Measurements from ENCODE around the gene BCAS4.

The BCAS4 gene

GRCh38 chr20:50850721-50851286, 55.9 kb downstream of the BCAS4 start:
- FAIRE-seq (no peak), DNase-seq (ENCODE audit: insufficient read length, low spot score) (no peak)
- TF ChIP-seq POU2F2 (IDR thresholded peaks at IDR 0.05; ENCODE audit: low read depth, low read length) (no peak), SPI1 (IDR thresholded peaks at IDR 0.05; ENCODE audit: low read depth, low read length) (no peak), PAX5 (IDR thresholded peaks at IDR 0.05; ENCODE audit: insufficient read depth, low read length, severe bottlenecking) (no peak), POLR2AphosphoS5 (IDR thresholded peaks at IDR 0.05; ENCODE audit: low read depth, low read length) (no peak), TAF1 (IDR thresholded peaks at IDR 0.05; ENCODE audit: low read depth, low read length) (no peak), POLR2A (IDR thresholded peaks at IDR 0.05; ENCODE audit: low read depth, low read length) (no peak)

GRCh38 chr20:50852085-50852484, 57.2 kb downstream of the BCAS4 start:
- TF ChIP-seq POLR2A (IDR thresholded peaks at IDR 0.05; ENCODE audit: low read depth, low read length) (no peak), TAF1 (IDR thresholded peaks at IDR 0.05; ENCODE audit: low read depth, low read length) (no peak), PAX5 (IDR thresholded peaks at IDR 0.05; ENCODE audit: insufficient read depth, low read length, severe bottlenecking) (no peak), SPI1 (IDR thresholded peaks at IDR 0.05; ENCODE audit: low read depth, low read length) (no peak), POU2F2 (IDR thresholded peaks at IDR 0.05; ENCODE audit: low read depth, low read length) (no peak), POLR2AphosphoS5 (IDR thresholded peaks at IDR 0.05; ENCODE audit: low read depth, low read length) (no peak)
- DNase-seq (ENCODE audit: insufficient read length, low spot score), result no peak
- no peak for FAIRE-seq

- DNase-seq (ENCODE audit: insufficient read length, low spot score), result no peak
- no peak for FAIRE-seq
- no peak for TF ChIP-seq POLR2A (IDR thresholded peaks at IDR 0.05; ENCODE audit: low read depth, low read length)
- TF ChIP-seq POLR2AphosphoS5 (IDR thresholded peaks at IDR 0.05; ENCODE audit: low read depth, low read length), result no peak
- TF ChIP-seq TAF1 (IDR thresholded peaks at IDR 0.05; ENCODE audit: low read depth, low read length), result no peak
- no peak for TF ChIP-seq POU2F2 (IDR thresholded peaks at IDR 0.05; ENCODE audit: low read depth, low read length)
- TF ChIP-seq PAX5 (IDR thresholded peaks at IDR 0.05; ENCODE audit: insufficient read depth, low read length, severe bottlenecking), result no peak
- TF ChIP-seq SPI1 (IDR thresholded peaks at IDR 0.05; ENCODE audit: low read depth, low read length), result no peak
These were observed 59.8 kb downstream of the BCAS4 start for GRCh38 chr20:50854506-50855249.

- FAIRE-seq, result no peak
- no peak for TF ChIP-seq SPI1 (IDR thresholded peaks at IDR 0.05; ENCODE audit: low read depth, low read length)
- TF ChIP-seq TAF1 (IDR thresholded peaks at IDR 0.05; ENCODE audit: low read depth, low read length), result no peak
- TF ChIP-seq POLR2AphosphoS5 (IDR thresholded peaks at IDR 0.05; ENCODE audit: low read depth, low read length), result no peak
- no peak for TF ChIP-seq POLR2A (IDR thresholded peaks at IDR 0.05; ENCODE audit: low read depth, low read length)
- TF ChIP-seq PAX5 (IDR thresholded peaks at IDR 0.05; ENCODE audit: insufficient read depth, low read length, severe bottlenecking), result no peak
- TF ChIP-seq POU2F2 (IDR thresholded peaks at IDR 0.05; ENCODE audit: low read depth, low read length), result no peak
These were observed 60.9 kb downstream of the BCAS4 start for GRCh38 chr20:50855498-50856474.

GRCh38 chr20:50856475-50857041, 61.7 kb downstream of the BCAS4 start:
- DNase-seq (ENCODE audit: insufficient read length, low spot score), result no peak
- no peak for FAIRE-seq
- no peak for TF ChIP-seq POLR2AphosphoS5 (IDR thresholded peaks at IDR 0.05; ENCODE audit: low read depth, low read length)
- TF ChIP-seq TAF1 (IDR thresholded peaks at IDR 0.05; ENCODE audit: low read depth, low read length), result no peak
- no peak for TF ChIP-seq SPI1 (IDR thresholded peaks at IDR 0.05; ENCODE audit: low read depth, low read length)
- no peak for TF ChIP-seq POLR2A (IDR thresholded peaks at IDR 0.05; ENCODE audit: low read depth, low read length)
- no peak for TF ChIP-seq POU2F2 (IDR thresholded peaks at IDR 0.05; ENCODE audit: low read depth, low read length)
- no peak for TF ChIP-seq PAX5 (IDR thresholded peaks at IDR 0.05; ENCODE audit: insufficient read depth, low read length, severe bottlenecking)

More at GRCh38 chr20:50855498-50856474, 60.9 kb downstream of the BCAS4 start:
- no peak for DNase-seq (ENCODE audit: insufficient read length, low spot score)

GRCh38 chr20:50857348-50857747, 62.5 kb downstream of the BCAS4 start:
- no peak for TF ChIP-seq POLR2AphosphoS5 (IDR thresholded peaks at IDR 0.05; ENCODE audit: low read depth, low read length)
- no peak for TF ChIP-seq POU2F2 (IDR thresholded peaks at IDR 0.05; ENCODE audit: low read depth, low read length)
- TF ChIP-seq SPI1 (IDR thresholded peaks at IDR 0.05; ENCODE audit: low read depth, low read length), result no peak
- no peak for TF ChIP-seq PAX5 (IDR thresholded peaks at IDR 0.05; ENCODE audit: insufficient read depth, low read length, severe bottlenecking)
- TF ChIP-seq POLR2A (IDR thresholded peaks at IDR 0.05; ENCODE audit: low read depth, low read length), result no peak
- no peak for TF ChIP-seq TAF1 (IDR thresholded peaks at IDR 0.05; ENCODE audit: low read depth, low read length)
- no peak for DNase-seq (ENCODE audit: insufficient read length, low spot score)
- FAIRE-seq, result no peak

GRCh38 chr20:50858525-50858924, 63.7 kb downstream of the BCAS4 start:
- DNase-seq (ENCODE audit: insufficient read length, low spot score) (no peak), FAIRE-seq (no peak)
- TF ChIP-seq SPI1 (IDR thresholded peaks at IDR 0.05; ENCODE audit: low read depth, low read length), result no peak
- TF ChIP-seq POU2F2 (IDR thresholded peaks at IDR 0.05; ENCODE audit: low read depth, low read length), result no peak
- TF ChIP-seq POLR2AphosphoS5 (IDR thresholded peaks at IDR 0.05; ENCODE audit: low read depth, low read length), result no peak
- no peak for TF ChIP-seq TAF1 (IDR thresholded peaks at IDR 0.05; ENCODE audit: low read depth, low read length)
- TF ChIP-seq POLR2A (IDR thresholded peaks at IDR 0.05; ENCODE audit: low read depth, low read length), result no peak
- TF ChIP-seq PAX5 (IDR thresholded peaks at IDR 0.05; ENCODE audit: insufficient read depth, low read length, severe bottlenecking), result no peak

- TF ChIP-seq SPI1 (IDR thresholded peaks at IDR 0.05; ENCODE audit: low read depth, low read length) (no peak), PAX5 (IDR thresholded peaks at IDR 0.05; ENCODE audit: insufficient read depth, low read length, severe bottlenecking) (no peak), TAF1 (IDR thresholded peaks at IDR 0.05; ENCODE audit: low read depth, low read length) (no peak), POLR2A (IDR thresholded peaks at IDR 0.05; ENCODE audit: low read depth, low read length) (no peak), POU2F2 (IDR thresholded peaks at IDR 0.05; ENCODE audit: low read depth, low read length) (no peak), POLR2AphosphoS5 (IDR thresholded peaks at IDR 0.05; ENCODE audit: low read depth, low read length) (no peak)
- no peak for FAIRE-seq
These were observed 64.3 kb downstream of the BCAS4 start for GRCh38 chr20:50859161-50859560.

More at GRCh38 chr20:50859161-50859560, 64.3 kb downstream of the BCAS4 start:
- DNase-seq (ENCODE audit: insufficient read length, low spot score), result no peak
